Measurements from ENCODE around the gene RNF169. TPM values are rescaled to one million over a fixed set of nuclear protein-coding genes. Genes with fewer than 3 reads are reported as not detected.
A peak's percentile ranks its signal among the peaks of the same experiment; 100 is the strongest.

Gene RNF169
- total and polyA plus RNA-seq, 2 experiments from 2014 or later, result 0.78 to 16.5 TPM

GRCh38 chr11:74731301-74732094, 17.2 kb upstream of the RNF169 start, which contains the start of gene CHRDL2:
TSS of gene CHRDL2 (minus strand) at chr11:74731426. CDS start at chr11:74730888, 538 bp downstream.
- Mint-ChIP-seq H3K9me3 (no peaks in the 10 kb centered on the region; the same call in 2 of the 3 replicates), H3K4me3 (peak within 1 kb of the TSS; percentile 80), H3K36me3 (ENCODE audit: low read depth) (no peaks in the 10 kb centered on the region; the same call in 2 of the 3 replicates), H3K27me3 (ENCODE audit: insufficient read depth, low read depth, poor library complexity) (peaks cover 52% of the 10 kb centered on the region), H3K4me1 (peaks cover 8% of the 10 kb centered on the region; the same call in 1 of the 3 replicates), H3K27ac (no peak within 1 kb of the TSS)
- H3K36me3 ChIP-seq (ENCODE audit: insufficient read depth), result no peaks in the 10 kb centered on the region
- peak; percentile 65 for DNase-seq (ENCODE audit: low spot score)
- H4K20me1 ChIP-seq (replicated peaks; ENCODE audit: insufficient read depth), result no peaks in the 10 kb centered on the region
- peak within 1 kb of the TSS; percentile 98 for H3K4me2 ChIP-seq
- peaks cover 64% of the 10 kb centered on the region for H3K27me3 ChIP-seq (ENCODE audit: insufficient read depth)
- H3K9me2 ChIP-seq (ENCODE audit: insufficient read depth), result 0 out of 2 replicates have a peak, but pooled peaks cover 4% of the 10 kb centered on the region
- peak; percentile 85 for TF ChIP-seq EZH2 (IDR thresholded peaks at IDR 0.05; ENCODE audit: low read depth, unreplicated experiment)
- TF ChIP-seq, protein P1, sequence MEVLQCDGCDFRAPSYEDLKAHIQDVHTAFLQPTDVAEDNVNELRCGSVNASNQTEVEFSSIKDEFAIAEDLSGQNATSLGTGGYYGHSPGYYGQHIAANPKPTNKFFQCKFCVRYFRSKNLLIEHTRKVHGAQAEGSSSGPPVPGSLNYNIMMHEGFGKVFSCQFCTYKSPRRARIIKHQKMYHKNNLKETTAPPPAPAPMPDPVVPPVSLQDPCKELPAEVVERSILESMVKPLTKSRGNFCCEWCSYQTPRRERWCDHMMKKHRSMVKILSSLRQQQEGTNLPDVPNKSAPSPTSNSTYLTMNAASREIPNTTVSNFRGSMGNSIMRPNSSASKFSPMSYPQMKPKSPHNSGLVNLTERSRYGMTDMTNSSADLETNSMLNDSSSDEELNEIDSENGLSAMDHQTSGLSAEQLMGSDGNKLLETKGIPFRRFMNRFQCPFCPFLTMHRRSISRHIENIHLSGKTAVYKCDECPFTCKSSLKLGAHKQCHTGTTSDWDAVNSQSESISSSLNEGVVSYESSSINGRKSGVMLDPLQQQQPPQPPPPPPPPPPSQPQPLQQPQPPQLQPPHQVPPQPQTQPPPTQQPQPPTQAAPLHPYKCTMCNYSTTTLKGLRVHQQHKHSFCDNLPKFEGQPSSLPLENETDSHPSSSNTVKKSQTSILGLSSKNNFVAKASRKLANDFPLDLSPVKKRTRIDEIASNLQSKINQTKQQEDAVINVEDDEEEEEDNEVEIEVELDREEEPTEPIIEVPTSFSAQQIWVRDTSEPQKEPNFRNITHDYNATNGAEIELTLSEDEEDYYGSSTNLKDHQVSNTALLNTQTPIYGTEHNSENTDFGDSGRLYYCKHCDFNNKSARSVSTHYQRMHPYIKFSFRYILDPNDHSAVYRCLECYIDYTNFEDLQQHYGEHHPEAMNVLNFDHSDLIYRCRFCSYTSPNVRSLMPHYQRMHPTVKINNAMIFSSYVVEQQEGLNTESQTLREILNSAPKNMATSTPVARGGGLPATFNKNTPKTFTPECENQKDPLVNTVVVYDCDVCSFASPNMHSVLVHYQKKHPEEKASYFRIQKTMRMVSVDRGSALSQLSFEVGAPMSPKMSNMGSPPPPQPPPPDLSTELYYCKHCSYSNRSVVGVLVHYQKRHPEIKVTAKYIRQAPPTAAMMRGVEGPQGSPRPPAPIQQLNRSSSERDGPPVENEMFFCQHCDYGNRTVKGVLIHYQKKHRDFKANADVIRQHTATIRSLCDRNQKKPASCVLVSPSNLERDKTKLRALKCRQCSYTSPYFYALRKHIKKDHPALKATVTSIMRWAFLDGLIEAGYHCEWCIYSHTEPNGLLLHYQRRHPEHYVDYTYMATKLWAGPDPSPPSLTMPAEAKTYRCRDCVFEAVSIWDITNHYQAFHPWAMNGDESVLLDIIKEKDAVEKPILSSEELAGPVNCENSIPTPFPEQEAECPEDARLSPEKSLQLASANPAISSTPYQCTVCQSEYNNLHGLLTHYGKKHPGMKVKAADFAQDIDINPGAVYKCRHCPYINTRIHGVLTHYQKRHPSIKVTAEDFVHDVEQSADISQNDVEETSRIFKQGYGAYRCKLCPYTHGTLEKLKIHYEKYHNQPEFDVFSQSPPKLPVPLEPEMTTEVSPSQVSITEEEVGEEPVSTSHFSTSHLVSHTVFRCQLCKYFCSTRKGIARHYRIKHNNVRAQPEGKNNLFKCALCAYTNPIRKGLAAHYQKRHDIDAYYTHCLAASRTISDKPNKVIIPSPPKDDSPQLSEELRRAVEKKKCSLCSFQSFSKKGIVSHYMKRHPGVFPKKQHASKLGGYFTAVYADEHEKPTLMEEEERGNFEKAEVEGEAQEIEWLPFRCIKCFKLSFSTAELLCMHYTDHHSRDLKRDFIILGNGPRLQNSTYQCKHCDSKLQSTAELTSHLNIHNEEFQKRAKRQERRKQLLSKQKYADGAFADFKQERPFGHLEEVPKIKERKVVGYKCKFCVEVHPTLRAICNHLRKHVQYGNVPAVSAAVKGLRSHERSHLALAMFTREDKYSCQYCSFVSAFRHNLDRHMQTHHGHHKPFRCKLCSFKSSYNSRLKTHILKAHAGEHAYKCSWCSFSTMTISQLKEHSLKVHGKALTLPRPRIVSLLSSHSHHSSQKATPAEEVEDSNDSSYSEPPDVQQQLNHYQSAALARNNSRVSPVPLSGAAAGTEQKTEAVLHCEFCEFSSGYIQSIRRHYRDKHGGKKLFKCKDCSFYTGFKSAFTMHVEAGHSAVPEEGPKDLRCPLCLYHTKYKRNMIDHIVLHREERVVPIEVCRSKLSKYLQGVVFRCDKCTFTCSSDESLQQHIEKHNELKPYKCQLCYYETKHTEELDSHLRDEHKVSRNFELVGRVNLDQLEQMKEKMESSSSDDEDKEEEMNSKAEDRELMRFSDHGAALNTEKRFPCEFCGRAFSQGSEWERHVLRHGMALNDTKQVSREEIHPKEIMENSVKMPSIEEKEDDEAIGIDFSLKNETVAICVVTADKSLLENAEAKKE (CRISPR knock-in tag; IDR thresholded peaks at IDR 0.05), result no peak
- H3F3A ChIP-seq (replicated peaks; ENCODE audit: low read depth), result no peaks in the 10 kb centered on the region
- ATAC-seq, result peak; percentile 61
- H3K79me2 ChIP-seq (replicated peaks; ENCODE audit: insufficient read depth), result no peaks in the 10 kb centered on the region
- peaks cover 9% of the 10 kb centered on the region; the same call in 1 of the 2 replicates for H3K4me1 ChIP-seq (ENCODE audit: insufficient read depth)
- H2AFZ ChIP-seq, result peak within 1 kb of the TSS; percentile 99
- no peak within 1 kb of the TSS for H3K27ac ChIP-seq (ENCODE audit: low read depth)
- H3K4me3 ChIP-seq, result peak within 1 kb of the TSS; percentile 82

DNA sequence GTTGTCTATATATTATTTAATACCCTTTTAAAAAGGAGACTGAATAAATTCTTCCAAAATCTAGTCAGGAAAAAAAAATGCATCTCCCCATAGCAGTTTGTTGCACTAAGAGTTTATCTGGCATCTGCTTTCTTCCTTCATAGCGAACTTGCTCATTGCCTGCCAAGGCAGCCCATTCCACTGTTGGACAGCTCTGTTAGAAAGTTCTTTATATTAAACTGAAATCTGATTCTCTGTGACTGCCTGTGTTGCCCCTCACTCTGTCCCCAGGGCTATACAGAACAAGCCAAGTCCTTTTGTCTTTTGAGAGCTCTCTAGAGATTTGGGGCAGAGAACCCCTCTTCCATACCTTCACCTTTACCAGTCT, 14.1 kb upstream of the RNF169 start:
- Histone ChIP-seq H3K9me2 (ENCODE audit: insufficient read depth) (0 out of 2 replicates have a peak, but pooled peaks cover 4% of the 10 kb centered on the region), H3K27me3 (ENCODE audit: insufficient read depth) (peaks cover 42% of the 10 kb centered on the region), H3K79me2 (replicated peaks; ENCODE audit: insufficient read depth) (no peaks in the 10 kb centered on the region), H3K4me3 (no peak overlapping the region), H3K27ac (ENCODE audit: low read depth) (no peak overlapping the region), H3F3A (replicated peaks; ENCODE audit: low read depth) (no peaks in the 10 kb centered on the region), H4K20me1 (replicated peaks; ENCODE audit: insufficient read depth) (no peaks in the 10 kb centered on the region), H3K36me3 (ENCODE audit: insufficient read depth) (no peaks in the 10 kb centered on the region), H2AFZ (no peak overlapping the region), H3K4me1 (ENCODE audit: insufficient read depth) (peaks cover 9% of the 10 kb centered on the region; the same call in 1 of the 2 replicates), H3K4me2 (no peak overlapping the region)
- H3K4me3 Mint-ChIP-seq, result no peak overlapping the region
- ATAC-seq, result no peak
- no peaks in the 10 kb centered on the region; the same call in 2 of the 3 replicates for H3K9me3 Mint-ChIP-seq
- no peaks in the 10 kb centered on the region; the same call in 2 of the 3 replicates for H3K36me3 Mint-ChIP-seq (ENCODE audit: low read depth)
- H3K27me3 Mint-ChIP-seq (ENCODE audit: insufficient read depth, low read depth, poor library complexity), result peaks cover 41% of the 10 kb centered on the region
- peaks cover 8% of the 10 kb centered on the region; the same call in 1 of the 3 replicates for H3K4me1 Mint-ChIP-seq
- H3K27ac Mint-ChIP-seq, result no peak overlapping the region
- DNase-seq (ENCODE audit: low spot score), result no peak
- TF ChIP-seq ZNF114 (CRISPR knock-in tag; IDR thresholded peaks at IDR 0.05), result no peak
- TF ChIP-seq NANOG (IDR thresholded peaks at IDR 0.05; ENCODE audit: borderline replicate concordance), result no peak
- TF ChIP-seq ETS1 (IDR thresholded peaks at IDR 0.05), result no peak

Measured in GM23338 (cell line).